K562 (cell line): ENCODE data around the gene KLC1. TPM values are rescaled to one million over a fixed set of nuclear protein-coding genes. Genes with fewer than 3 reads are reported as not detected.

Experiments
- ATAC-seq: fragments of 200-7000 bp; cut with Tn5 transposase; 3 replicates; pipeline ENCODE4 v1.9.1; 2020; ENCODE audit warnings: moderate library complexity
- BruUV-seq: library from RNA; stranded (reverse); fragments of 400-500 nt; replicated peaks from 2 replicates; lab custom pipeline; 2021; lab: Mats Ljungman, UMichigan
- CTCF ChIA-PET: fragments of 300-600 bp; formaldehyde crosslinking; extraction: SDS; loops from one replicate; lab custom pipeline; 2021; ENCODE audit warnings: low intra/inter-chr PET ratio; lab: Yijun Ruan, JAX
- POLR2A ChIA-PET: fragments of 300-600, 350-650 bp; sonication (Branson Sonifier 250); formaldehyde crosslinking; extraction: SDS; loops from one replicate; lab custom pipeline; 2021; ENCODE audit warnings: antibody characterized with exemption, inconsistent platforms; lab: Yijun Ruan, JAX
- DNase-seq, 4 experiments: peaks; one replicate each; pipeline versions ENCODE4 v3.0.0 to v3.0.0-alpha.2; 2011 to 2018; ENCODE audit warnings: low spot score in 3 of 4, mixed read lengths in 3 of 4; ENCODE audit errors: extremely low read depth in 1 of 4
- FAIRE-seq: peaks from 2 replicates; lab custom pipeline; 2011; peaks lifted over from hg19 to GRCh38; lab: Jason Lieb, UNC
- H2AFZ ChIP-seq: 2 replicates; pipeline ENCODE4 v1.6.0; 2011; ENCODE audit warnings: low read depth, low read length, control low read depth, inconsistent platforms
- H3K27ac ChIP-seq: fragments of 200-600 bp; 3 replicates; pipeline ENCODE4 v1.8.0; 2011; ENCODE audit warnings: low read depth, mild to moderate bottlenecking, control low read depth, inconsistent platforms, low read length, moderate library complexity, mixed read lengths; ENCODE audit errors: extremely low read depth
- H3K27me3 ChIP-seq, 2 experiments: fragments of 300-600 bp in 1 of 2; 2 replicates in 1 of 2; 3 replicates in 1 of 2; pipeline versions ENCODE4 v1.6.0 to v1.8.0; 2011; ENCODE audit warnings: inconsistent platforms in 2 of 2, low read length in 2 of 2, mild to moderate bottlenecking in 1 of 2, mixed read lengths in 1 of 2, moderate library complexity in 1 of 2; ENCODE audit not compliant: control insufficient read depth in 2 of 2, insufficient read depth in 2 of 2
- H3K36me3 ChIP-seq: fragments of 300-600 bp; 3 replicates; pipeline ENCODE4 v1.8.0; 2011; ENCODE audit warnings: mild to moderate bottlenecking, low read length, inconsistent platforms; ENCODE audit not compliant: control insufficient read depth, insufficient read depth
- H3K4me1 ChIP-seq, 2 experiments: fragments of 200-600 bp in 1 of 2; replicated peaks in 1 of 2; 2 replicates in 1 of 2; 3 replicates in 1 of 2; pipeline versions ENCODE4 v1.5.1 to v1.8.0; 2011; ENCODE audit warnings: inconsistent platforms in 2 of 2, low read length in 2 of 2, mild to moderate bottlenecking in 1 of 2, mixed read lengths in 1 of 2, moderate library complexity in 1 of 2; ENCODE audit not compliant: control insufficient read depth in 2 of 2, insufficient read depth in 2 of 2
- H3K4me2 ChIP-seq: 2 replicates; pipeline ENCODE4 v1.6.1; 2011; ENCODE audit warnings: low read length, control low read depth, inconsistent platforms, mixed read lengths; ENCODE audit not compliant: insufficient read depth
- H3K4me3 ChIP-seq: fragments of 200-600 bp; sonication (generic), shearing (Covaris generic); 2 replicates; pipeline ENCODE4 v1.5.1; 2016; ENCODE audit warnings: control low read depth, inconsistent platforms
- H3K79me2 ChIP-seq: fragments of 200-600 bp; 3 replicates; pipeline ENCODE4 v1.8.0; 2011; ENCODE audit warnings: low read length, inconsistent platforms; ENCODE audit not compliant: control insufficient read depth, insufficient read depth
- H3K9ac ChIP-seq, 2 experiments: 2 replicates each; pipeline versions ENCODE4 v1.6.0 to v1.6.1; 2011; ENCODE audit warnings: low read depth in 2 of 2, low read length in 2 of 2, control low read depth in 1 of 2, inconsistent platforms in 1 of 2, mild to moderate bottlenecking in 1 of 2, mixed read lengths in 1 of 2; ENCODE audit not compliant: insufficient read depth in 1 of 2
- H3K9me1 ChIP-seq: one replicate; pipeline ENCODE4 v1.6.0; 2011; ENCODE audit warnings: inconsistent platforms, mild to moderate bottlenecking, low read length, moderate library complexity; ENCODE audit not compliant: control insufficient read depth, insufficient read depth
- H3K9me3 ChIP-seq: replicated peaks from 2 replicates; pipeline ENCODE4 v1.5.1; 2011; ENCODE audit warnings: low read depth, low read length, inconsistent platforms; ENCODE audit not compliant: control insufficient read depth, insufficient read depth
- H4K20me1 ChIP-seq: replicated peaks from 2 replicates; pipeline ENCODE4 v1.6.1; 2011; ENCODE audit warnings: low read length, inconsistent platforms, mixed read lengths; ENCODE audit not compliant: control insufficient read depth, insufficient read depth
- ARNT ChIP-seq, 2 experiments: fragments of 450-650 bp; IDR thresholded peaks; 2 replicates each; pipeline ENCODE4 v1.6.1; 2016; ENCODE audit warnings: mild to moderate bottlenecking in 1 of 2
- ERF ChIP-seq: fragments of 450-650 bp; formaldehyde crosslinking; IDR thresholded peaks from 2 replicates; pipeline ENCODE4 v1.4.0; 2020; ENCODE audit warnings: mild to moderate bottlenecking, mixed read lengths
- FOXK2 ChIP-seq, 2 experiments: fragments of 450-650 bp; IDR thresholded peaks in 1 of 2; conservative IDR thresholded peaks in 1 of 2; 2 replicates each; pipeline ENCODE4 v1.6.1; 2016; ENCODE audit warnings: low read depth in 2 of 2, mild to moderate bottlenecking in 1 of 2
- PML ChIP-seq: IDR thresholded peaks from 2 replicates; pipeline ENCODE4 v1.6.1; 2012; ENCODE audit warnings: low read length, inconsistent platforms
- POLR2B ChIP-seq: fragments of 450-650 bp; IDR thresholded peaks from 2 replicates; pipeline ENCODE4 v1.6.1; 2018; ENCODE audit warnings: low read depth; ENCODE audit not compliant: partially characterized antibody
- RBM17 ChIP-seq: fragments of 200-400 bp; formaldehyde crosslinking; IDR thresholded peaks from 2 replicates; pipeline ENCODE4 v1.6.1; 2017; ENCODE audit warnings: low read depth, mild to moderate bottlenecking, low read length, borderline replicate concordance
- SIN3A ChIP-seq, 2 experiments: fragments of 150-350 bp in 1 of 2; IDR thresholded peaks; 2 replicates each; pipeline ENCODE4 v1.6.1; 2011 to 2016; ENCODE audit warnings: borderline replicate concordance in 2 of 2, low read depth in 2 of 2, low read length in 2 of 2, mild to moderate bottlenecking in 2 of 2, moderate library complexity in 2 of 2; ENCODE audit not compliant: control insufficient read depth in 1 of 2
- TBP ChIP-seq: optimal IDR thresholded peaks from 2 replicates; pipeline ENCODE3; 2011; ENCODE audit warnings: low read depth, low read length, improper control_type of control experiment
- THRA ChIP-seq: fragments of 450-650 bp; IDR thresholded peaks from 2 replicates; pipeline ENCODE4 v1.6.1; 2017; ENCODE audit warnings: mild to moderate bottlenecking, moderate library complexity
- WHSC1 ChIP-seq: IDR thresholded peaks from one replicate; pipeline ENCODE4 v1.6.1; 2012; ENCODE audit warnings: low read length, control low read depth, inconsistent platforms
- YY1 ChIP-seq, 3 experiments: IDR thresholded peaks; 2 replicates each; pipeline ENCODE4 v1.6.1; 2011; ENCODE audit warnings: low read length in 2 of 3, mild to moderate bottlenecking in 2 of 3, moderate library complexity in 2 of 3, borderline replicate concordance in 1 of 3, control low read depth in 1 of 3, low read depth in 1 of 3; ENCODE audit not compliant: insufficient read depth in 3 of 3, insufficient replicate concordance in 2 of 3, control insufficient read depth in 1 of 3, insufficient read length in 1 of 3; ENCODE audit errors: extremely low read depth in 1 of 3
- WGBS: fragments of 100-300 bp; shearing (Covaris generic); methylation state at CpG from one replicate; pipeline ENCODE4 v1.1.6; 2016; ENCODE audit warnings: low coverage, mixed read lengths; ENCODE audit not compliant: insufficient coverage; ENCODE audit errors: missing lambda C conversion rate; 5-methylcytosine and 5-hydroxymethylcytosine counted together
- in situ Hi-C: fragments of 300-500 bp; cut with MboI; formaldehyde crosslinking; loops from 4 replicates; pipeline ENCODE4 v1.15.0; 2018; ENCODE audit warnings: inconsistent platforms, mixed read lengths
- intact Hi-C: fragments of 100-400 bp; cut with micrococcal nuclease; formaldehyde crosslinking; loops from 2 replicates; pipeline ENCODE4 v1.14.2; 2022
- polyA plus RNA-seq, 8 experiments: library from polyadenylated mRNA; depleted of rRNA in 4 of 8; stranded (reverse) in 5 of 8; unstranded in 3 of 8; fragments of >200 nt; fragmentation: Nextera tagmentation in 2 of 8; fragmentation: Illumina TruSeq in 1 of 8; extraction: Ambion mirVana in 2 of 8; extraction: Trizol in 1 of 8; gene quantifications; 2 replicates each; pipeline versions ENCODE4 v1.2.1 to v1.2.3, GENCODE V29; 2011 to 2014; ENCODE audit warnings: inconsistent platforms in 1 of 8, missing spikeins in 1 of 8
- total RNA-seq, 7 experiments: library from RNA; depleted of rRNA in 6 of 7; stranded (reverse); fragments of >200 nt in 6 of 7; fragmentation: Illumina TruSeq in 2 of 7; extraction: Trizol in 2 of 7; gene quantifications; 2 replicates each; pipeline versions ENCODE4 v1.2.1 to v1.2.3, GENCODE V29; 2011 to 2021; ENCODE audit warnings: low replicate concordance in 1 of 7
- TF ChIP-seq, protein P1 (sequence below), 2 experiments: fragments of 450-650 bp; IDR thresholded peaks; 2 replicates each; pipeline ENCODE4 v1.6.1; 2016

The KLC1 gene
- total and polyA plus RNA-seq, 9 of the 15 experiments (the other 6 are each of a cell fraction or from before 2014, with no cell fraction given): 4.9 to 134 (median 54.8) TPM

DNA sequence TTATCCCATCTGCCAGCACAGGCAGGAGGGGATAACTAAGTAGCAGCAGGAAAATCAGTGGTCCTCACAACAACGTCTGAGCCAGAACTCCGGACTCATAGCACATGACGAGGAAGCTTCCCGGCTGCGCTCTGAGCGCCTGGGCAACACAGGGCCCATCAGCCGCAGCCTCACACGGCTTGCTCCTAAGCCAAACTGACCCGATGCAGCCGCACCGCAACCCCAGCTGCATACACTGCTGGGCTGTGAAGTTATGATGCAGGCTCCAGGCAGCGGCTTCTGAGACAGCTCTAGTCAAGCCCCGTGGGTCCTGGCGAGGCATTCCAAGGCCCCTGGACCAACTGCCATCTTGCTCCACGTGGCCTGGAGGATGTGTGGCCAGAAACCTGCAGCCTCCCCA is 114.7 kb downstream of the KLC1 start:
- no peaks in the 10 kb centered on the region for H3K79me2 ChIP-seq
- WGBS: 53% methylated on average over 9 of the region's 15 CpGs

DNA sequence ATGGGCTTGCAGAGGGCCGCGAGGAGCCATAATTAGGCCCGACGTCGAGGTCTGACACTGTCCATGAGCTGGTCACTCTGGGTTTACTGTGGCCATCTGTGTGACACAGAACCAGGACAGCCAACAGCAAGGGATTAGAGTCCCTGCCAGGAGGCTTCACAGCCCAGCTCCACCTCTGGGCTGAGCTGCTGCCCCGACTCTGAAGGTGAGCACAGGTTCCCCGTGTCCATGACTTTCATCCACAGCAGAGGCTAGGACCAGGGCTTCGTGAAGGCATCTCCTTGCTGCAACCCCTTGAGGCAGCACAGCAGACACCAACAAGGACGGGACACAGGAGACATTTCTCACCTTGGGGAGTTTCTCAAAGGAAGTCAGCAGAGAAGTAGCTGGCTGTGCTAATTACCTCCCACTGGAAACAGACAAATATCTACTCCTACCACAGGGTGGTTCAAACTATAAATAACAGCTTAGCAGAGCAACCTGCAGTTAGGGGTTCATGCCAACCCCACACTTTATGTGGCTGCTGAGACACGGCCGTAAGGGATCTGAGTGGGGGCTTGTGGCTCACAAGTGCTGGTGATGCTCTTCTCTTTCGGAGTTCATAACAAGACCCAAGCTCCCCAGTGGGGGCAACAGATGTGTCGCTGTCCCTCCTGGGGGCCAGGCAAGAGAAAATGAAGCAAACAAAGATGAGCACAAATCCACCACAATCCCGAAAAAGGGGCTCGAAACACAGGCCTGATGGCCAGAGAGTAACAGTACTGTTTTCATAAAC is 115.8 kb downstream of the KLC1 start:
- H3K4me3 ChIP-seq: no peak overlapping the region
- intact Hi-C loops (no loop called here), in situ Hi-C loops (no loop called here)
- no peak for DNase-seq
- H3K36me3 ChIP-seq: no peaks in the 10 kb centered on the region
- FAIRE-seq: no peak
- no peaks in the 10 kb centered on the region for H3K79me2 ChIP-seq
- 0 out of 4 replicates have a peak overlapping the region, but pooled peaks of 1 of the 2 experiments have one; percentile 65 for H3K9ac ChIP-seq
- no peak overlapping the region for H3K4me2 ChIP-seq
- ATAC-seq: no peak
- 24% methylated on average over 14 of the region's 15 CpGs for WGBS
- H3K4me1 ChIP-seq: peaks cover 0 to 3% of the 10 kb centered on the region in 2 experiments; a peak in 3 of 5 replicates
- POLR2A ChIA-PET: no interaction called here
- H3K9me3 ChIP-seq: no peaks in the 10 kb centered on the region
- no peak overlapping the region for H3K27ac ChIP-seq
- H3K27me3 ChIP-seq: peaks cover 2 to 11% of the 10 kb centered on the region in 2 experiments; a peak in 3 of 5 replicates
- H3K9me1 ChIP-seq: no peaks in the 10 kb centered on the region
- BruUV-seq: no TSS peak
- CTCF ChIA-PET: no interaction called here
- H4K20me1 ChIP-seq: no peaks in the 10 kb centered on the region
- no peak overlapping the region for H2AFZ ChIP-seq
- TF ChIP-seq YY1 (IDR thresholded peaks at IDR 0.05; ENCODE audit: borderline replicate concordance in 1 of 3, control insufficient read depth in 1 of 3, extremely low read depth in 1 of 3, insufficient read depth in 3 of 3, insufficient read length in 1 of 3, insufficient replicate concordance in 2 of 3, low read depth in 1 of 3, low read length in 2 of 3): no peak
- no peak for TF ChIP-seq ERF (CRISPR knock-in tag)
- TF ChIP-seq POLR2B: no peak
- no peak for TF ChIP-seq FOXK2 (conservative IDR thresholded peaks at IDR 0.05 in 1 of 2, IDR thresholded peaks at IDR 0.05 in 1 of 2; ENCODE audit: low read depth in 2 of 2)
- TF ChIP-seq, protein P1, sequence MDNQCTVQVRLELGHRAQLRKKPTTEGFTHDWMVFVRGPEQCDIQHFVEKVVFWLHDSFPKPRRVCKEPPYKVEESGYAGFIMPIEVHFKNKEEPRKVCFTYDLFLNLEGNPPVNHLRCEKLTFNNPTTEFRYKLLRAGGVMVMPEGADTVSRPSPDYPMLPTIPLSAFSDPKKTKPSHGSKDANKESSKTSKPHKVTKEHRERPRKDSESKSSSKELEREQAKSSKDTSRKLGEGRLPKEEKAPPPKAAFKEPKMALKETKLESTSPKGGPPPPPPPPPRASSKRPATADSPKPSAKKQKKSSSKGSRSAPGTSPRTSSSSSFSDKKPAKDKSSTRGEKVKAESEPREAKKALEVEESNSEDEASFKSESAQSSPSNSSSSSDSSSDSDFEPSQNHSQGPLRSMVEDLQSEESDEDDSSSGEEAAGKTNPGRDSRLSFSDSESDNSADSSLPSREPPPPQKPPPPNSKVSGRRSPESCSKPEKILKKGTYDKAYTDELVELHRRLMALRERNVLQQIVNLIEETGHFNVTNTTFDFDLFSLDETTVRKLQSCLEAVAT (IDR thresholded peaks at IDR 0.05): no peak
- TF ChIP-seq WHSC1: no peak
- TF ChIP-seq SIN3A (IDR thresholded peaks at IDR 0.05; ENCODE audit: borderline replicate concordance in 2 of 2, control insufficient read depth in 1 of 2, low read depth in 2 of 2, low read length in 2 of 2): no peak
- TF ChIP-seq PML: no peak
- TF ChIP-seq THRA: no peak

More for the DNA sequence above, 114.7 kb downstream of the KLC1 start:
- H4K20me1 ChIP-seq: no peaks in the 10 kb centered on the region
- FAIRE-seq (no peak), ATAC-seq (no peak), DNase-seq (no peak)
- TF ChIP-seq TBP (no peak), RBM17 (no peak), ARNT (IDR thresholded peaks at IDR 0.05) (no peak)
- POLR2A ChIA-PET: no interaction called here
- no peaks in the 10 kb centered on the region for H3K9me1 ChIP-seq
- H3K36me3 ChIP-seq: no peaks in the 10 kb centered on the region
- no peak overlapping the region for H3K9ac ChIP-seq
- H3K4me1 ChIP-seq: peaks cover 0 to 7% of the 10 kb centered on the region in 2 experiments; a peak in 3 of 5 replicates
- H3K4me2 ChIP-seq: no peak overlapping the region
- intact Hi-C loops (no loop called here), in situ Hi-C loops (no loop called here)
- H2AFZ ChIP-seq: no peak overlapping the region
- BruUV-seq: no TSS peak
- CTCF ChIA-PET: interaction anchor here (0.7 kb wide), 1 partner anchor 335 kb away, joined by 3 read pairs; no protein-coding TSS in a partner anchor
- H3K4me3 ChIP-seq: no peak overlapping the region
- H3K27me3 ChIP-seq: peaks cover 2 to 17% of the 10 kb centered on the region in 2 experiments; a peak in 3 of 5 replicates
- H3K27ac ChIP-seq: no peak overlapping the region
- no peaks in the 10 kb centered on the region for H3K9me3 ChIP-seq
